ENCODE results near the gene SCN5A. TPM values are rescaled to one million over a fixed set of nuclear protein-coding genes. Genes with fewer than 3 reads are reported as not detected.

SCN5A gene
- total RNA-seq, 1 donor: not detected

DNA sequence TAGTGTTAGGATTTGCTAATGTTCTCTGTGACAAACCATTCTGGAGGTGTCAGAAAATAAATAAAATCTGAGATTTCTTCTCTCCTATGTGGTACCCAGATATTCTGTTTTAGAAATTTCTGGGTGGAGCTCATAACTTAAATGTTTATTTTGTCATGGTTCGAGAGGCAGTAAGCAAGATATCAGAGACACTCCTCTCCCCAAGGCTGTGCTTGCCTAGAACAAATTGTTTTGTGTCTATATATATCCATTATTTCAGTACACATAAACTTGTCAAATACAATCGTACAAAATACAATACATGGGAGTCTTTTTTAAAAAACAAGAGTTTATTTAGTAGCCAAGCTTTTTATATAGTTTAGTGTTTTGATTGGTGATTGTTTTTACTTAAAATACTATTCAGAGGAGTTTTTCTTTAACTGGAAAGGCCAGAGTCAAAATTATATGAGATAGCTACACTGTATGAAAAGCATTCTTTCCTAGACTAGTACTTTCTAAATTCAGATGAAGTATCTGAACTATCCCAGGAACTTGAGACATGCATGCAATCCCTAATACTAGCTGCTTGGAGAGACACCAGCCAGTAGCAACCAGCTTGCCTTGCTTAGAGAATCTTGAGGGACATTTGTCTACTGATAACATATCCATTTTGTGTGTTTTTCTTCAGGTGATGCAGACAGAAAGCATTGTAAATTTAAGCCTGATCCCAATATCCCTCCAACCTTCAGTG lies 148.6 kb downstream of the SCN5A start:
- Histone ChIP-seq H3K27me3 (ENCODE audit: insufficient read depth, low read length) (no peaks in the 10 kb centered on the region), H3K4me1 (ENCODE audit: insufficient read depth, low read length) (peaks cover 11% of the 10 kb centered on the region), H3K4me2 (ENCODE audit: insufficient read depth, low read length) (no peak overlapping the region), H3K27ac (ENCODE audit: low read depth, low read length) (no peak overlapping the region), H3K36me3 (ENCODE audit: insufficient read depth, low read length) (peaks cover 39% of the 10 kb centered on the region), H3K9me3 (ENCODE audit: low read depth, low read length) (no peaks in the 10 kb centered on the region), H4K20me1 (ENCODE audit: insufficient read depth, low read length) (peaks cover 7% of the 10 kb centered on the region), H2AFZ (ENCODE audit: low read length) (no peak overlapping the region), H3K79me2 (ENCODE audit: insufficient read depth, low read length) (peaks cover 15% of the 10 kb centered on the region), H3K4me3 (ENCODE audit: insufficient read depth, low read length) (no peak overlapping the region)
- no peak for DNase-seq (ENCODE audit: insufficient read length, low spot score, missing footprints)
- TF ChIP-seq, protein P1, sequence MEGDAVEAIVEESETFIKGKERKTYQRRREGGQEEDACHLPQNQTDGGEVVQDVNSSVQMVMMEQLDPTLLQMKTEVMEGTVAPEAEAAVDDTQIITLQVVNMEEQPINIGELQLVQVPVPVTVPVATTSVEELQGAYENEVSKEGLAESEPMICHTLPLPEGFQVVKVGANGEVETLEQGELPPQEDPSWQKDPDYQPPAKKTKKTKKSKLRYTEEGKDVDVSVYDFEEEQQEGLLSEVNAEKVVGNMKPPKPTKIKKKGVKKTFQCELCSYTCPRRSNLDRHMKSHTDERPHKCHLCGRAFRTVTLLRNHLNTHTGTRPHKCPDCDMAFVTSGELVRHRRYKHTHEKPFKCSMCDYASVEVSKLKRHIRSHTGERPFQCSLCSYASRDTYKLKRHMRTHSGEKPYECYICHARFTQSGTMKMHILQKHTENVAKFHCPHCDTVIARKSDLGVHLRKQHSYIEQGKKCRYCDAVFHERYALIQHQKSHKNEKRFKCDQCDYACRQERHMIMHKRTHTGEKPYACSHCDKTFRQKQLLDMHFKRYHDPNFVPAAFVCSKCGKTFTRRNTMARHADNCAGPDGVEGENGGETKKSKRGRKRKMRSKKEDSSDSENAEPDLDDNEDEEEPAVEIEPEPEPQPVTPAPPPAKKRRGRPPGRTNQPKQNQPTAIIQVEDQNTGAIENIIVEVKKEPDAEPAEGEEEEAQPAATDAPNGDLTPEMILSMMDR (IDR thresholded peaks at IDR 0.05; ENCODE audit: extremely low read depth, low read depth, low read length): no peak

Small RNAs within 50 kb of the gene (small RNA-seq; reads per million reads assigned to genes)
- not detected for gene RF00019

Other genes starting within 250 kb of the SCN5A start
- 2.9 and 3.6 TPM in 2 replicates for gene ACVR2B, start 195.8 kb downstream of the SCN5A start, total RNA-seq
- 14.5 and 20.0 TPM in 2 replicates for gene EXOG, start 153.3 kb downstream of the SCN5A start, total RNA-seq
- gene SCN10A, start 166.5 kb upstream of the SCN5A start, total RNA-seq: not detected in 2 replicates

All from osteoblast (primary cell).